Measurements from ENCODE around the gene KCTD8.

The KCTD8 gene

GRCh38 chr4:44320833-44321232, 127.8 kb downstream of the KCTD8 start:
- Histone ChIP-seq H3K27me3 (ENCODE audit: insufficient read depth, low read length) (no peaks in the 10 kb centered on the region), H3K27ac (ENCODE audit: low read depth, low read length) (no peak overlapping the region), H3K36me3 (ENCODE audit: insufficient read depth, low read length) (no peaks in the 10 kb centered on the region), H3K79me2 (ENCODE audit: control insufficient read depth, insufficient read depth, low read length, unreplicated experiment) (no peaks in the 10 kb centered on the region), H3K4me1 (ENCODE audit: control insufficient read depth, insufficient read depth, low read length, unreplicated experiment) (no peaks in the 10 kb centered on the region), H2AFZ (ENCODE audit: low read length, unreplicated experiment) (no peak overlapping the region), H3K4me3 (ENCODE audit: low read depth, low read length) (no peak overlapping the region)

GRCh38 chr4:44319129-44319528, 129.5 kb downstream of the KCTD8 start:
- H3K27ac ChIP-seq (ENCODE audit: low read depth, low read length) = no peak overlapping the region
- H3K4me1 ChIP-seq (ENCODE audit: control insufficient read depth, insufficient read depth, low read length, unreplicated experiment) = no peaks in the 10 kb centered on the region
- H2AFZ ChIP-seq (ENCODE audit: low read length, unreplicated experiment) = no peak overlapping the region
- no peak overlapping the region for H3K4me3 ChIP-seq (ENCODE audit: low read depth, low read length)
- no peaks in the 10 kb centered on the region for H3K79me2 ChIP-seq (ENCODE audit: control insufficient read depth, insufficient read depth, low read length, unreplicated experiment)
- H3K27me3 ChIP-seq (ENCODE audit: insufficient read depth, low read length) = no peaks in the 10 kb centered on the region
- no peaks in the 10 kb centered on the region for H3K36me3 ChIP-seq (ENCODE audit: insufficient read depth, low read length)

GRCh38 chr4:44313702-44314101, 134.9 kb downstream of the KCTD8 start:
- no peaks in the 10 kb centered on the region for H3K36me3 ChIP-seq (ENCODE audit: insufficient read depth, low read length)
- no peak overlapping the region for H3K4me3 ChIP-seq (ENCODE audit: low read depth, low read length)
- H3K27ac ChIP-seq (ENCODE audit: low read depth, low read length) = no peak overlapping the region
- H3K79me2 ChIP-seq (ENCODE audit: control insufficient read depth, insufficient read depth, low read length, unreplicated experiment) = no peaks in the 10 kb centered on the region
- H2AFZ ChIP-seq (ENCODE audit: low read length, unreplicated experiment) = no peak overlapping the region
- H3K4me1 ChIP-seq (ENCODE audit: control insufficient read depth, insufficient read depth, low read length, unreplicated experiment) = no peaks in the 10 kb centered on the region
- no peaks in the 10 kb centered on the region for H3K27me3 ChIP-seq (ENCODE audit: insufficient read depth, low read length)

GRCh38 chr4:44287505-44287904, 161.1 kb downstream of the KCTD8 start:
- no peak overlapping the region for H3K4me3 ChIP-seq (ENCODE audit: low read depth, low read length)
- no peaks in the 10 kb centered on the region for H3K36me3 ChIP-seq (ENCODE audit: insufficient read depth, low read length)
- H3K27me3 ChIP-seq (ENCODE audit: insufficient read depth, low read length) = no peaks in the 10 kb centered on the region
- H3K27ac ChIP-seq (ENCODE audit: low read depth, low read length) = no peak overlapping the region
- no peaks in the 10 kb centered on the region for H3K79me2 ChIP-seq (ENCODE audit: control insufficient read depth, insufficient read depth, low read length, unreplicated experiment)
- no peaks in the 10 kb centered on the region for H3K4me1 ChIP-seq (ENCODE audit: control insufficient read depth, insufficient read depth, low read length, unreplicated experiment)
- no peak overlapping the region for H2AFZ ChIP-seq (ENCODE audit: low read length, unreplicated experiment)

GRCh38 chr4:44279469-44279868, 169.1 kb downstream of the KCTD8 start:
- no peaks in the 10 kb centered on the region for H3K36me3 ChIP-seq (ENCODE audit: insufficient read depth, low read length)
- no peaks in the 10 kb centered on the region for H3K4me1 ChIP-seq (ENCODE audit: control insufficient read depth, insufficient read depth, low read length, unreplicated experiment)
- no peak overlapping the region for H3K4me3 ChIP-seq (ENCODE audit: low read depth, low read length)
- H2AFZ ChIP-seq (ENCODE audit: low read length, unreplicated experiment) = no peak overlapping the region
- no peak overlapping the region for H3K27ac ChIP-seq (ENCODE audit: low read depth, low read length)
- no peaks in the 10 kb centered on the region for H3K27me3 ChIP-seq (ENCODE audit: insufficient read depth, low read length)
- H3K79me2 ChIP-seq (ENCODE audit: control insufficient read depth, insufficient read depth, low read length, unreplicated experiment) = no peaks in the 10 kb centered on the region

- H2AFZ ChIP-seq (ENCODE audit: low read length, unreplicated experiment) = no peak overlapping the region
- no peaks in the 10 kb centered on the region for H3K27me3 ChIP-seq (ENCODE audit: insufficient read depth, low read length)
- H3K27ac ChIP-seq (ENCODE audit: low read depth, low read length) = no peak overlapping the region
- no peaks in the 10 kb centered on the region for H3K4me1 ChIP-seq (ENCODE audit: control insufficient read depth, insufficient read depth, low read length, unreplicated experiment)
- H3K4me3 ChIP-seq (ENCODE audit: low read depth, low read length) = no peak overlapping the region
- no peaks in the 10 kb centered on the region for H3K79me2 ChIP-seq (ENCODE audit: control insufficient read depth, insufficient read depth, low read length, unreplicated experiment)
- H3K36me3 ChIP-seq (ENCODE audit: insufficient read depth, low read length) = no peaks in the 10 kb centered on the region
Measured at GRCh38 chr4:44279066-44279465, 169.5 kb downstream of the KCTD8 start.

GRCh38 chr4:44257461-44257860, 191.1 kb downstream of the KCTD8 start:
- no peak overlapping the region for H2AFZ ChIP-seq (ENCODE audit: low read length, unreplicated experiment)
- H3K36me3 ChIP-seq (ENCODE audit: insufficient read depth, low read length) = no peaks in the 10 kb centered on the region
- no peaks in the 10 kb centered on the region for H3K4me1 ChIP-seq (ENCODE audit: control insufficient read depth, insufficient read depth, low read length, unreplicated experiment)
- H3K27me3 ChIP-seq (ENCODE audit: insufficient read depth, low read length) = no peaks in the 10 kb centered on the region
- no peak overlapping the region for H3K27ac ChIP-seq (ENCODE audit: low read depth, low read length)
- no peak overlapping the region for H3K4me3 ChIP-seq (ENCODE audit: low read depth, low read length)
- H3K79me2 ChIP-seq (ENCODE audit: control insufficient read depth, insufficient read depth, low read length, unreplicated experiment) = no peaks in the 10 kb centered on the region

GRCh38 chr4:44256414-44256813, 192.2 kb downstream of the KCTD8 start:
- H2AFZ ChIP-seq (ENCODE audit: low read length, unreplicated experiment) = no peak overlapping the region
- no peaks in the 10 kb centered on the region for H3K27me3 ChIP-seq (ENCODE audit: insufficient read depth, low read length)
- no peaks in the 10 kb centered on the region for H3K36me3 ChIP-seq (ENCODE audit: insufficient read depth, low read length)
- no peak overlapping the region for H3K4me3 ChIP-seq (ENCODE audit: low read depth, low read length)
- no peaks in the 10 kb centered on the region for H3K4me1 ChIP-seq (ENCODE audit: control insufficient read depth, insufficient read depth, low read length, unreplicated experiment)
- H3K27ac ChIP-seq (ENCODE audit: low read depth, low read length) = no peak overlapping the region
- H3K79me2 ChIP-seq (ENCODE audit: control insufficient read depth, insufficient read depth, low read length, unreplicated experiment) = no peaks in the 10 kb centered on the region

GRCh38 chr4:44237643-44238042, 211.0 kb downstream of the KCTD8 start:
- Histone ChIP-seq H3K79me2 (ENCODE audit: control insufficient read depth, insufficient read depth, low read length, unreplicated experiment) (no peaks in the 10 kb centered on the region), H3K36me3 (ENCODE audit: insufficient read depth, low read length) (no peaks in the 10 kb centered on the region), H3K27ac (ENCODE audit: low read depth, low read length) (no peak overlapping the region), H3K4me1 (ENCODE audit: control insufficient read depth, insufficient read depth, low read length, unreplicated experiment) (no peaks in the 10 kb centered on the region), H3K4me3 (ENCODE audit: low read depth, low read length) (no peak overlapping the region), H2AFZ (ENCODE audit: low read length, unreplicated experiment) (no peak overlapping the region), H3K27me3 (ENCODE audit: insufficient read depth, low read length) (no peaks in the 10 kb centered on the region)

- no peak overlapping the region for H3K4me3 ChIP-seq (ENCODE audit: low read depth, low read length)
- H3K36me3 ChIP-seq (ENCODE audit: insufficient read depth, low read length) = no peaks in the 10 kb centered on the region
- no peaks in the 10 kb centered on the region for H3K4me1 ChIP-seq (ENCODE audit: control insufficient read depth, insufficient read depth, low read length, unreplicated experiment)
- H3K27ac ChIP-seq (ENCODE audit: low read depth, low read length) = no peak overlapping the region
- H2AFZ ChIP-seq (ENCODE audit: low read length, unreplicated experiment) = no peak overlapping the region
- no peaks in the 10 kb centered on the region for H3K27me3 ChIP-seq (ENCODE audit: insufficient read depth, low read length)
- no peaks in the 10 kb centered on the region for H3K79me2 ChIP-seq (ENCODE audit: control insufficient read depth, insufficient read depth, low read length, unreplicated experiment)
Measured at GRCh38 chr4:44235897-44236296, 212.7 kb downstream of the KCTD8 start.

GRCh38 chr4:44232262-44232661, 216.3 kb downstream of the KCTD8 start:
- Histone ChIP-seq H3K4me1 (ENCODE audit: control insufficient read depth, insufficient read depth, low read length, unreplicated experiment) (no peaks in the 10 kb centered on the region), H3K27ac (ENCODE audit: low read depth, low read length) (no peak overlapping the region)

More at GRCh38 chr4:44232262-44232661, 216.3 kb downstream of the KCTD8 start:
- Histone ChIP-seq H3K4me3 (ENCODE audit: low read depth, low read length) (no peak overlapping the region), H3K36me3 (ENCODE audit: insufficient read depth, low read length) (no peaks in the 10 kb centered on the region), H2AFZ (ENCODE audit: low read length, unreplicated experiment) (no peak overlapping the region), H3K79me2 (ENCODE audit: control insufficient read depth, insufficient read depth, low read length, unreplicated experiment) (no peaks in the 10 kb centered on the region), H3K27me3 (ENCODE audit: insufficient read depth, low read length) (no peaks in the 10 kb centered on the region)
